HG03196 (cell line): ENCODE measurements around the gene SLC25A22.

Source experiments
- ATAC-seq: cut with Tn5 transposase; IDR thresholded peaks from one replicate; pipeline ENCODE4 v1.9.1; 2021; ENCODE audit not compliant: unreplicated experiment

Gene SLC25A22

GRCh38 chr11:823441-824291 lies 25.6 kb upstream of the SLC25A22 start:
- no peak for ATAC-seq

- ATAC-seq, result no peak
These were observed 23.7 kb upstream of the SLC25A22 start for GRCh38 chr11:821512-822371.

- no peak for ATAC-seq
These were observed 22.8 kb upstream of the SLC25A22 start for GRCh38 chr11:820655-821511.

- ATAC-seq, result peak; percentile 58
These were observed 22.0 kb upstream of the SLC25A22 start for GRCh38 chr11:819943-820649.

- peak; percentile 47 for ATAC-seq
These were observed 21.2 kb upstream of the SLC25A22 start for GRCh38 chr11:819129-819931.

GRCh38 chr11:818396-819128 lies 20.5 kb upstream of the SLC25A22 start, which contains the start of gene PNPLA2:
Gene PNPLA2, plus strand, starts transcription at chr11:818914. Its CDS starts 805 bp downstream, at chr11:819719.
- ATAC-seq, result no peak

GRCh38 chr11:816433-816779 lies 18.3 kb upstream of the SLC25A22 start:
- ATAC-seq, result no peak

- ATAC-seq, result no peak
These were observed 17.8 kb upstream of the SLC25A22 start for GRCh38 chr11:815675-816432.

GRCh38 chr11:813456-814096 lies 15.5 kb upstream of the SLC25A22 start:
- no peak for ATAC-seq

- no peak for ATAC-seq
These were observed 15.0 kb upstream of the SLC25A22 start for GRCh38 chr11:813072-813455.

GRCh38 chr11:812390-812789 lies 14.3 kb upstream of the SLC25A22 start:
- ATAC-seq, result no peak

- ATAC-seq, result no peak
These were observed 13.6 kb upstream of the SLC25A22 start for GRCh38 chr11:811446-812245.

GRCh38 chr11:810040-810567 lies 12.0 kb upstream of the SLC25A22 start:
- no peak for ATAC-seq

- peak; percentile 72 for ATAC-seq
These were observed 11.4 kb upstream of the SLC25A22 start, which contains the start of gene RPLP2 for GRCh38 chr11:809287-810039. Gene RPLP2, plus strand, starts transcription at chr11:809967. Its CDS starts 268 bp downstream, at chr11:810235.

- ATAC-seq, result no peak
These were observed 10.6 kb upstream of the SLC25A22 start for GRCh38 chr11:808427-809286.
